ENCODE measurements around the gene PPP1CA. TPM values are rescaled to one million over a fixed set of nuclear protein-coding genes. Genes with fewer than 3 reads are reported as not detected.
A peak's percentile ranks its signal among the peaks of the same experiment; 100 is the strongest.

PPP1CA gene
- total RNA-seq, 1 donor from 2014 or later: 145 TPM

- Mint-ChIP-seq H3K9me3 (ENCODE audit: low read depth) (no peaks in the 10 kb centered on the region), H3K4me1 (ENCODE audit: low read depth) (peaks cover 12% of the 10 kb centered on the region), H3K27ac (no peak overlapping the region), H3K27me3 (no peaks in the 10 kb centered on the region), H3K4me3 (ENCODE audit: low read depth) (no peak overlapping the region), H3K36me3 (ENCODE audit: insufficient read depth) (peaks cover 7% of the 10 kb centered on the region)
- DNase-seq (ENCODE audit: low spot score, unreplicated experiment): no peak
- TF ChIP-seq, protein P1, sequence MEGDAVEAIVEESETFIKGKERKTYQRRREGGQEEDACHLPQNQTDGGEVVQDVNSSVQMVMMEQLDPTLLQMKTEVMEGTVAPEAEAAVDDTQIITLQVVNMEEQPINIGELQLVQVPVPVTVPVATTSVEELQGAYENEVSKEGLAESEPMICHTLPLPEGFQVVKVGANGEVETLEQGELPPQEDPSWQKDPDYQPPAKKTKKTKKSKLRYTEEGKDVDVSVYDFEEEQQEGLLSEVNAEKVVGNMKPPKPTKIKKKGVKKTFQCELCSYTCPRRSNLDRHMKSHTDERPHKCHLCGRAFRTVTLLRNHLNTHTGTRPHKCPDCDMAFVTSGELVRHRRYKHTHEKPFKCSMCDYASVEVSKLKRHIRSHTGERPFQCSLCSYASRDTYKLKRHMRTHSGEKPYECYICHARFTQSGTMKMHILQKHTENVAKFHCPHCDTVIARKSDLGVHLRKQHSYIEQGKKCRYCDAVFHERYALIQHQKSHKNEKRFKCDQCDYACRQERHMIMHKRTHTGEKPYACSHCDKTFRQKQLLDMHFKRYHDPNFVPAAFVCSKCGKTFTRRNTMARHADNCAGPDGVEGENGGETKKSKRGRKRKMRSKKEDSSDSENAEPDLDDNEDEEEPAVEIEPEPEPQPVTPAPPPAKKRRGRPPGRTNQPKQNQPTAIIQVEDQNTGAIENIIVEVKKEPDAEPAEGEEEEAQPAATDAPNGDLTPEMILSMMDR (IDR thresholded peaks at IDR 0.05; ENCODE audit: unreplicated experiment): no peak
Observed at GRCh38 chr11:67396587-67397389, 4.9 kb downstream of the PPP1CA start.

DNA sequence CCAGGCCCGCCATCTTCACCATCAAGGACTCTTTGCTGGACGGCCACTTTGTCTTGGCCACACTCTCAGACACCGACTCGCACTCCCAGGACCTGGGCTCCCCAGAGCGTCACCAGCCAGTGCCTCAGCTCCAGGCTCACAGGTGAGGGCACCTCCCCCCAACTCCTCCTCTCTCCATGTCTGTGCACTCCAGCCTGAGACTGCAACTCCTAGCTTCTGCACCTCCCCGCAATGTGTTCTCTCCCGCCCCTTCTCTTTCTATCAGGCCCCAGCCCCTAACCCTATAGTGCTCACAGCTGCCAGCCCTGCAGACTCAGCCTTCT, 5.4 kb downstream of the PPP1CA start:
- H3K27me3 Mint-ChIP-seq: no peaks in the 10 kb centered on the region
- H3K36me3 Mint-ChIP-seq (ENCODE audit: insufficient read depth): peaks cover 7% of the 10 kb centered on the region
- TF ChIP-seq, protein P1 (IDR thresholded peaks at IDR 0.05; ENCODE audit: unreplicated experiment): no peak
- peaks cover 14% of the 10 kb centered on the region for H3K4me1 Mint-ChIP-seq (ENCODE audit: low read depth)
- DNase-seq (ENCODE audit: low spot score, unreplicated experiment): no peak
- H3K27ac Mint-ChIP-seq: no peak overlapping the region
- H3K9me3 Mint-ChIP-seq (ENCODE audit: low read depth): no peaks in the 10 kb centered on the region
- no peak overlapping the region for H3K4me3 Mint-ChIP-seq (ENCODE audit: low read depth)

GRCh38 chr11:67395555-67396258, 6.0 kb downstream of the PPP1CA start:
- Mint-ChIP-seq H3K9me3 (ENCODE audit: low read depth) (no peaks in the 10 kb centered on the region), H3K4me3 (ENCODE audit: low read depth) (no peak overlapping the region), H3K4me1 (ENCODE audit: low read depth) (peaks cover 16% of the 10 kb centered on the region), H3K27me3 (no peaks in the 10 kb centered on the region), H3K27ac (no peak overlapping the region), H3K36me3 (ENCODE audit: insufficient read depth) (peaks cover 7% of the 10 kb centered on the region)
- no peak for DNase-seq (ENCODE audit: low spot score, unreplicated experiment)
- TF ChIP-seq, protein P1 (IDR thresholded peaks at IDR 0.05; ENCODE audit: unreplicated experiment): no peak

- Mint-ChIP-seq H3K4me3 (ENCODE audit: low read depth) (peak overlapping the region; percentile 42), H3K27me3 (no peaks in the 10 kb centered on the region), H3K4me1 (ENCODE audit: low read depth) (peaks cover 17% of the 10 kb centered on the region), H3K36me3 (ENCODE audit: insufficient read depth) (peaks cover 7% of the 10 kb centered on the region), H3K9me3 (ENCODE audit: low read depth) (no peaks in the 10 kb centered on the region), H3K27ac (no peak overlapping the region)
- no peak for DNase-seq (ENCODE audit: low spot score, unreplicated experiment)
- TF ChIP-seq, protein P1 (IDR thresholded peaks at IDR 0.05; ENCODE audit: unreplicated experiment): no peak
Observed at GRCh38 chr11:67393990-67394389, 7.7 kb downstream of the PPP1CA start.

- no peak for DNase-seq (ENCODE audit: low spot score, unreplicated experiment)
- Mint-ChIP-seq H3K27ac (no peak overlapping the region), H3K27me3 (no peaks in the 10 kb centered on the region), H3K36me3 (ENCODE audit: insufficient read depth) (peaks cover 7% of the 10 kb centered on the region), H3K4me3 (ENCODE audit: low read depth) (peak overlapping the region; percentile 84), H3K4me1 (ENCODE audit: low read depth) (peaks cover 17% of the 10 kb centered on the region), H3K9me3 (ENCODE audit: low read depth) (no peaks in the 10 kb centered on the region)
- TF ChIP-seq, protein P1 (IDR thresholded peaks at IDR 0.05; ENCODE audit: unreplicated experiment): no peak
Observed at GRCh38 chr11:67393437-67393836, 8.2 kb downstream of the PPP1CA start.

Data from progenitor cell of endocrine pancreas (in vitro differentiated cells).